ENCODE data around the gene STK16. TPM values are rescaled to one million over a fixed set of nuclear protein-coding genes. Genes with fewer than 3 reads are reported as not detected.

Gene STK16
- total RNA-seq, 4 donors from 2014 or later, result 18.7 to 44.8 (median 28.2) TPM

GRCh38 chr2:219287580-219288265 lies 42.4 kb downstream of the STK16 start:
- intact Hi-C loops (cut with DNase I; ENCODE audit: low total_unique reads), result no loop called here
- in situ Hi-C loops (cut with MboI; ENCODE audit: low pct_ligation_motif_present in 1 of 4, low pct_unique_long_range_greater_than_20kb in 1 of 4, low sequenced_read_pairs in 3 of 4), result loop anchor here in 1 of 4 donors (25.0 kb wide), 1 partner anchor 125 kb away; the partner anchor contains the start of genes NHEJ1 and SLC23A3
- no peak for TF ChIP-seq EP300 (IDR thresholded peaks at IDR 0.05; ENCODE audit: low read depth)
- TF ChIP-seq CTCF (IDR thresholded peaks at IDR 0.05), result no peak
- no peak for TF ChIP-seq POLR2AphosphoS5 (IDR thresholded peaks at IDR 0.05)
- no peak for TF ChIP-seq POLR2A (IDR thresholded peaks at IDR 0.05)
- no peak for DNase-seq
- Histone ChIP-seq H3K36me3 (no peaks in the 10 kb centered on the region), H3K4me1 (peaks cover 0 to 9% (median 5%) of the 10 kb centered on the region in 4 donors), H3K27me3 (no peaks in the 10 kb centered on the region), H3K27ac (no peak overlapping the region), H3K4me3 (no peak overlapping the region), H3K9me3 (no peaks in the 10 kb centered on the region)
- 71 to 87% methylated on average over 2 to 10 of the region's 10 CpGs for WGBS, 2 donors (ENCODE audit: low coverage in 1 of 2)

GRCh38 chr2:219289195-219289536 lies 43.9 kb downstream of the STK16 start:
- Histone ChIP-seq H3K4me3 (no peak overlapping the region), H3K27ac (peak overlapping the region in 3 of 4 donors; percentile 46 to 59 (median 50)), H3K27me3 (no peaks in the 10 kb centered on the region), H3K36me3 (no peaks in the 10 kb centered on the region), H3K4me1 (peaks cover 0 to 13% (median 6%) of the 10 kb centered on the region in 4 donors), H3K9me3 (no peaks in the 10 kb centered on the region)
- in situ Hi-C loops (cut with MboI; ENCODE audit: low pct_ligation_motif_present in 1 of 4, low pct_unique_long_range_greater_than_20kb in 1 of 4, low sequenced_read_pairs in 3 of 4), result loop anchor here in 1 of 4 donors (25.0 kb wide), 1 partner anchor 127 kb away; the partner anchor contains the start of genes NHEJ1 and SLC23A3
- no peak for DNase-seq
- intact Hi-C loops (cut with DNase I; ENCODE audit: low total_unique reads), result no loop called here
- WGBS, 2 donors (ENCODE audit: low coverage in 1 of 2), result 74 to 80% methylated on average over 3 to 6 of the region's 6 CpGs
- TF ChIP-seq POLR2AphosphoS5 (IDR thresholded peaks at IDR 0.05) (no peak), CTCF (IDR thresholded peaks at IDR 0.05) (no peak), POLR2A (IDR thresholded peaks at IDR 0.05) (no peak), EP300 (IDR thresholded peaks at IDR 0.05; ENCODE audit: low read depth) (no peak)

DNA sequence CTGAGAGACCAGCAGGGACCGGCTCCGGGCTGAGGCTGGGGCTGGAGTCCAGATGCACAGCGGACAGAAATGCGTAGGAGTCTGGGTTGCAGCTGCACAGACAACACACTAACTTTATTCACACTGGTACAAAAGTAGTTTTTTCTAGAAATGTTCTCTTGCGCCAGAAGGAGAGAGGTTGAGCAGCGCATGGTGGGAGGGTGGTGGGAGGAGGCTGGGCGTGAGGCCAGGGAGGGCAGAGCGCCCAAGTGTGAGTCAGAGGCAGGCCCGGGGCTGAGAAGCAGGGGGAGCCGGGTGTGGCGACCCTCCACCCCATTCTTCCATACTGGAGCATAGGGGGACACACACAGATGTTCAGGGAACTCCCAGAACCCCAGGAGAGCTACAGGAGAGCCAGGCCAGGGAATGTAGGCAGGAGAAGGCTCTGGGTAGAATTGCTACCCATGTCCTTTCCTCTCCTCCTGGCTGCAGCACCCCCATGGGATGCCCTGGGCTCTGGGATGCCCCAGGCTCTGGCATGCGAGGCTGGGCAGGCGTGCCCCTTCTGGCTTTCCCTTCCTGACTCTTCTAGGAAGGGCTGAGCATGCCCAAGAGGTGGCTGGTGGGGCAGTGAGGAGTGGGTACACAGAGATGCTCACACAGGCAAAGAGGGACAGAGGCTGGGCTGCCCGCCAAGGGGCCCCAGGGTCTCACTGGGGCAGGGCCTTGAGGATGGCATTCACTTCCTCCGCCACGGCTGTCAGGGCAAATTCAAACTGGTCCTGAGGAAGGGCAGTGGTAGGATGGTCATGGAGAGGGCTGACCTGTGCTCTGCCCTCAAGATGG lies 44.5 kb downstream of the STK16 start:
- TF ChIP-seq EP300 (IDR thresholded peaks at IDR 0.05; ENCODE audit: low read depth), result no peak
- TF ChIP-seq POLR2A (IDR thresholded peaks at IDR 0.05), result no peak
- peak in 1 of 3 donors; percentile 17 for TF ChIP-seq POLR2AphosphoS5 (IDR thresholded peaks at IDR 0.05)
- no peak for TF ChIP-seq CTCF (IDR thresholded peaks at IDR 0.05)
- Histone ChIP-seq H3K9me3 (no peaks in the 10 kb centered on the region), H3K4me1 (peaks cover 0 to 18% (median 11%) of the 10 kb centered on the region in 4 donors), H3K4me3 (no peak overlapping the region), H3K27ac (peak overlapping the region; percentile 38 to 59 (median 48)), H3K27me3 (no peaks in the 10 kb centered on the region), H3K36me3 (no peaks in the 10 kb centered on the region)
- in situ Hi-C loops (cut with MboI; ENCODE audit: low pct_ligation_motif_present in 1 of 4, low pct_unique_long_range_greater_than_20kb in 1 of 4, low sequenced_read_pairs in 3 of 4), result loop anchor here (10.0 to 25.0 kb wide), 3 partner anchors 115 to 235 kb away; partner anchors contain the start of genes SLC23A3 (in 3 of the 4), CNPPD1 (in 2 of the 4), RETREG2 (in 2 of the 4) and NHEJ1 (in 1 of the 4)
- peak; percentile 41 for DNase-seq
- WGBS, 2 donors (ENCODE audit: low coverage in 1 of 2), result 52% methylated on average over 16 of the region's 16 CpGs; no CpG with 5 or more reads in 1 of the 2 donors
- intact Hi-C loops (cut with DNase I; ENCODE audit: low total_unique reads), result loop anchor here (5.0 to 10.0 kb wide), 2 partner anchors 65 to 127 kb away; partner anchors contain the start of genes ANKZF1, ATG9A and NHEJ1

All from transverse colon (tissue), 4 donors.